ENCODE data around the gene ZNF439.
"Not testable (repeated sequence)": the region's sequence is repeated elsewhere in the genome, so short reads cannot be mapped to it uniquely, and the experiment has no call there.

ZNF439 gene

GRCh38 chr19:11814700-11815035 is 33.9 kb upstream of the ZNF439 start:
- Histone ChIP-seq H3K4me3 (peak overlapping the region; percentile 65 to 86), H3K27ac (peak overlapping the region; percentile 91 to 92), H3K27me3 (no peaks in the 10 kb centered on the region), H3K36me3 (peaks cover 0 to 9% (median 5%) of the 10 kb centered on the region in 3 donors), H3K4me1 (peaks cover 0 to 23% (median 9%) of the 10 kb centered on the region in 4 donors), H3K9me3 (no peaks in the 10 kb centered on the region)
- no peak for DNase-seq
- intact Hi-C loops (cut with DNase I; ENCODE audit: low total_unique reads): no loop called here
- TF ChIP-seq, protein P1, sequence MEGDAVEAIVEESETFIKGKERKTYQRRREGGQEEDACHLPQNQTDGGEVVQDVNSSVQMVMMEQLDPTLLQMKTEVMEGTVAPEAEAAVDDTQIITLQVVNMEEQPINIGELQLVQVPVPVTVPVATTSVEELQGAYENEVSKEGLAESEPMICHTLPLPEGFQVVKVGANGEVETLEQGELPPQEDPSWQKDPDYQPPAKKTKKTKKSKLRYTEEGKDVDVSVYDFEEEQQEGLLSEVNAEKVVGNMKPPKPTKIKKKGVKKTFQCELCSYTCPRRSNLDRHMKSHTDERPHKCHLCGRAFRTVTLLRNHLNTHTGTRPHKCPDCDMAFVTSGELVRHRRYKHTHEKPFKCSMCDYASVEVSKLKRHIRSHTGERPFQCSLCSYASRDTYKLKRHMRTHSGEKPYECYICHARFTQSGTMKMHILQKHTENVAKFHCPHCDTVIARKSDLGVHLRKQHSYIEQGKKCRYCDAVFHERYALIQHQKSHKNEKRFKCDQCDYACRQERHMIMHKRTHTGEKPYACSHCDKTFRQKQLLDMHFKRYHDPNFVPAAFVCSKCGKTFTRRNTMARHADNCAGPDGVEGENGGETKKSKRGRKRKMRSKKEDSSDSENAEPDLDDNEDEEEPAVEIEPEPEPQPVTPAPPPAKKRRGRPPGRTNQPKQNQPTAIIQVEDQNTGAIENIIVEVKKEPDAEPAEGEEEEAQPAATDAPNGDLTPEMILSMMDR (IDR thresholded peaks at IDR 0.05): no peak

- H3K27ac ChIP-seq: no peak overlapping the region
Observed at GRCh38 chr19:11821474-11822109, 26.9 kb upstream of the ZNF439 start.

GRCh38 chr19:11828957-11829876 is 19.3 kb upstream of the ZNF439 start:
- H3K27ac ChIP-seq; H3K4me1 ChIP-seq; intact Hi-C loops (cut with DNase I; ENCODE audit: low total_unique reads); H3K27me3 ChIP-seq; H3K4me3 ChIP-seq; DNase-seq: not testable (repeated sequence)
- Histone ChIP-seq H3K9me3 (peaks cover 0 to 71% (median 27%) of the 10 kb centered on the region in 3 donors), H3K36me3 (peaks cover 65 to 70% (median 70%) of the 10 kb centered on the region in 3 donors)

More at GRCh38 chr19:11821474-11822109, 26.9 kb upstream of the ZNF439 start:
- Histone ChIP-seq H3K4me1 (no peaks in the 10 kb centered on the region), H3K27me3 (no peaks in the 10 kb centered on the region), H3K36me3 (peaks cover 16 to 32% (median 25%) of the 10 kb centered on the region in 3 donors), H3K9me3 (peaks cover 0 to 19% (median 0%) of the 10 kb centered on the region in 3 donors), H3K4me3 (no peak overlapping the region)
- intact Hi-C loops (cut with DNase I; ENCODE audit: low total_unique reads): no loop called here
- no peak for DNase-seq
- TF ChIP-seq, protein P1 (IDR thresholded peaks at IDR 0.05): no peak

GRCh38 chr19:11832253-11832912 is 16.1 kb upstream of the ZNF439 start:
- peaks cover 57 to 68% (median 65%) of the 10 kb centered on the region in 3 donors for H3K36me3 ChIP-seq
- H3K4me1 ChIP-seq: no peaks in the 10 kb centered on the region
- peaks cover 0 to 82% (median 29%) of the 10 kb centered on the region in 3 donors for H3K9me3 ChIP-seq
- intact Hi-C loops (cut with DNase I; ENCODE audit: low total_unique reads): no loop called here
- H3K27me3 ChIP-seq: no peaks in the 10 kb centered on the region
- DNase-seq: no peak
- TF ChIP-seq, protein P1 (IDR thresholded peaks at IDR 0.05): no peak
- no peak overlapping the region for H3K27ac ChIP-seq
- no peak overlapping the region for H3K4me3 ChIP-seq

DNA sequence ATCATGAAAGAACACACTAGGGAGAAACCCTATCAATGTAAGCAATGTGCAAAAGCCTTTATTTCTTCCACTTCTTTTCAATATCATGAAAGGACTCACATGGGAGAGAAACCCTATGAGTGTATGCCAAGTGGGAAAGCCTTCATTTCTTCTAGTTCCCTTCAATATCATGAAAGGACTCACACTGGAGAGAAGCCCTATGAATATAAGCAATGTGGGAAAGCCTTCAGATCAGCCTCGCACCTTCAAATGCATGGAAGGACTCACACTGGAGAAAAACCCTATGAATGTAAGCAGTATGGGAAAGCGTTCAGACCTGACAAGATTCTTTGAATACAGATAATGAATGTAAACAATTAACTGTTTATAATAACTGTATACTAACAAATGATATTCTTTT is 15.0 kb upstream of the ZNF439 start:
- no peak overlapping the region for H3K27ac ChIP-seq
- no peaks in the 10 kb centered on the region for H3K27me3 ChIP-seq
- H3K4me1 ChIP-seq: no peaks in the 10 kb centered on the region
- DNase-seq: no peak
- H3K36me3 ChIP-seq: peaks cover 53 to 64% (median 63%) of the 10 kb centered on the region in 3 donors
- TF ChIP-seq, protein P1 (IDR thresholded peaks at IDR 0.05): no peak
- H3K4me3 ChIP-seq: no peak overlapping the region
- intact Hi-C loops (cut with DNase I; ENCODE audit: low total_unique reads): no loop called here
- H3K9me3 ChIP-seq: peaks cover 0 to 77% (median 32%) of the 10 kb centered on the region in 3 donors

GRCh38 chr19:11835626-11836066 is 12.9 kb upstream of the ZNF439 start:
- Histone ChIP-seq H3K36me3 (peaks cover 36 to 44% (median 43%) of the 10 kb centered on the region in 3 donors), H3K9me3 (peaks cover 0 to 57% (median 32%) of the 10 kb centered on the region in 3 donors)
- H3K4me1 ChIP-seq; H3K27me3 ChIP-seq; intact Hi-C loops (cut with DNase I; ENCODE audit: low total_unique reads); H3K4me3 ChIP-seq; DNase-seq; H3K27ac ChIP-seq: not testable (repeated sequence)
